Measurements from ENCODE around the gene FANCE.

FANCE gene

DNA sequence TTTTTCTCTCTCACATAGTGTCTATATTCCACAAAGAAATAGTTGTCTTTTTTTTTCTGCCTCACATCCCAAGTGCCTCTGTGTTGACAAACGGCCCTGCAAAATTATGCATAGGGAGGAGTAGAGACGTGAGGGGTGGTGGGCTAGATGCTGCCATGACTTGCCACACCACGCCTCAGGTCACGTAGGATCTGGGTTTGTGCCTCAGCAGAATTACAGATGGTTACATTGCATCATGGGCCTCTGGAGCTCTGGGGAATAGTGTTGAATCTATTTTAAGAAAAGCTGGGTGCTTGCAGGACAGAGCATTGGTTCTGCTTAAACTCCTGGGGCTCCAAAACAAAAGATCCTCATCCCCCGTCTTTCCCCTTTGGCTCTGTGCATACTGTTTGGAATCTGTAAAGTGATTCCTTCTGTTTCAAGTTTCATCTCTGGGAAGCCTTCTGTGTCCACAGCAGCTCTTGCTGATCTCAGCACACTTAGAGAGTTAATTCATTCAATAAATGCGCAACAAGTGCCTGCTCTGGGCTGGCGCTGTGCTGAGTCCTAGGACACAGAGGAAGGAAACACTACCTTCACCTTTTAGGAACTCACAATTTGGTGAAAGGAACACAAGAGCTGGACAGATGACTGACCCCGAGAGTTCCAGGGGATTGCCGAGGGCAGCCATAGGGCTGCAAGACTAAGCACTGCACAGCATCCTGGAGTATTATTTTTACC is 2.4 kb downstream of the FANCE start:
- in situ Hi-C loops (cut with MboI; ENCODE audit: low pct_unique_long_range_greater_than_20kb, low sequenced_read_pairs): no loop called here
- DNase-seq: no peak

DNA sequence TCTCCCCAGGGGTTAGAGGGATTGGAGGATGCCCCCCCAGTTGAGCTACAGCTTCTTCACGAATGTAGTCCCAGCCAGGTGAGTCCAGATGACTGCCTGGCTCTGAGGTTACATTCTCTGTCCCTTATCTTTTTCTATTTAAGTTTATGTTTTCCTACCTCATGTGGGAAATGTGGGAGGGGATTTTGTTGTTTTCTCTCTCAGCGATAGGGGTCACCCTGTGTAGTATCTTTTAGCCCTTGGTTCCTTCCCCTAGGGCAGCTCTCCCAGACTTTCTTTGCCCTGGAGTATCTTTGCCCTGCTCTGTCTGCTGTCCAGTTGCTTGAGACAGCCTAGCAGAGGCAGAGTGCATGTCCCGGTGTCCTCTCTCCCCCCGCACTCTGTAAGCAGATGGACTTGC is 5.8 kb downstream of the FANCE start:
- in situ Hi-C loops (cut with MboI; ENCODE audit: low pct_unique_long_range_greater_than_20kb, low sequenced_read_pairs): no loop called here
- DNase-seq: no peak

DNA sequence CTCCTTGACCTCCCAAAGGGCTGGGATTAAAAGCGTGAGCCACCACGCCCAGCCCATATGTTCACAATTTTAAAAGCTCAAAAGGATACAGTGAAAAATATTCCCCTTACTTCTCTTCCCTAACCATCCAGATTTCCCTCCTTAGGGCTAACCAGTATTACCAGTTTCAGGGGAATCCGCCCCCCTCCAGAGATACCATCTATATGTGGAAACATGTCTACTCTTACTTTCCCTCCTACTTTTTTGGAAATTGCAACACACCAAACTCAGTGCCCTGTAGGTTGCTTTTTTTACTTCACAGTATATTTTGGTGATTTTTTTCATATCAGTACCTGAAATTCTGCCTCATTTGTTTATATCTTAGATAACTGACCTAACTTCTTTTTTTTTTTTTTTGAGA is 9.1 kb downstream of the FANCE start:
- in situ Hi-C loops (cut with MboI; ENCODE audit: low pct_unique_long_range_greater_than_20kb, low sequenced_read_pairs): no loop called here
- DNase-seq: no peak

DNA sequence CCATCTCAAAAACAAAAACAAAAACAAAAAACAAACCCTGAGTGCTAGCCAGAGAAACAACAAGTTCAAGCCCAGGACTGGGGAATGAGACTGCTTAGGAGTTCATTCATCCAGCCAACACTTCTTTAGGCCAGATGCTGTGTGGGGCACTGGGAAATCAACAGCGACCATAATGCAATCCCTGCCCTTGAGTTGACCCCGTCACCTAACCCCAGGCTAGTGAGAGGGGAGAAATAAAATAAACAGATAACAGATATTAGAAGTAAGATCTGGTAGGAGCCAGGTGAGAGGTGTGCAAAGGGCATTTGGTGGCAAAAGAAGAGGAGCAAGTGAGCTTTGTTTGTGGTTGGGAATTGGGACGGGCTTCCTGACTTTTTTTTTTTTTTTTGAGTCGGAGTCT is 11.2 kb downstream of the FANCE start:
- DNase-seq: no peak
- in situ Hi-C loops (cut with MboI; ENCODE audit: low pct_unique_long_range_greater_than_20kb, low sequenced_read_pairs): no loop called here

DNA sequence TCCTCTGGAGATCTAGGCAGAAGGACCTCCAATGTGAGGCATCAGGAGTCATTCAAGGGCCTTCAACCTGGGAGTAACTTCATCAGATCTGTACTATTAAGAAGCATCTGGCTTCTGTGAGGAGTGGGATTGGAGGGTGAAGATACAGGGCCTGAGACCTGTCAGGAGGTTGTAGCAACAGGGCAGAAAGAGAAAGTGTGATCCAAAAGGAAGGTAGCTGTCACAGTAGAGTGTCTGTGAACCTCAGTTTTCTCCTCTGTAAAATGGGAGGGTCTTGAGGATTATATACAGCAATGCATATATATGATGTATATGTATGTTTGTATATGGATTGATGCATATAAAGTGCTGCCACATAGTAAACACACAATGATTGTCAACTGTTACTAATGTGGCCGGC is 13.5 kb downstream of the FANCE start:
- in situ Hi-C loops (cut with MboI; ENCODE audit: low pct_unique_long_range_greater_than_20kb, low sequenced_read_pairs): no loop called here
- no peak for DNase-seq

DNA sequence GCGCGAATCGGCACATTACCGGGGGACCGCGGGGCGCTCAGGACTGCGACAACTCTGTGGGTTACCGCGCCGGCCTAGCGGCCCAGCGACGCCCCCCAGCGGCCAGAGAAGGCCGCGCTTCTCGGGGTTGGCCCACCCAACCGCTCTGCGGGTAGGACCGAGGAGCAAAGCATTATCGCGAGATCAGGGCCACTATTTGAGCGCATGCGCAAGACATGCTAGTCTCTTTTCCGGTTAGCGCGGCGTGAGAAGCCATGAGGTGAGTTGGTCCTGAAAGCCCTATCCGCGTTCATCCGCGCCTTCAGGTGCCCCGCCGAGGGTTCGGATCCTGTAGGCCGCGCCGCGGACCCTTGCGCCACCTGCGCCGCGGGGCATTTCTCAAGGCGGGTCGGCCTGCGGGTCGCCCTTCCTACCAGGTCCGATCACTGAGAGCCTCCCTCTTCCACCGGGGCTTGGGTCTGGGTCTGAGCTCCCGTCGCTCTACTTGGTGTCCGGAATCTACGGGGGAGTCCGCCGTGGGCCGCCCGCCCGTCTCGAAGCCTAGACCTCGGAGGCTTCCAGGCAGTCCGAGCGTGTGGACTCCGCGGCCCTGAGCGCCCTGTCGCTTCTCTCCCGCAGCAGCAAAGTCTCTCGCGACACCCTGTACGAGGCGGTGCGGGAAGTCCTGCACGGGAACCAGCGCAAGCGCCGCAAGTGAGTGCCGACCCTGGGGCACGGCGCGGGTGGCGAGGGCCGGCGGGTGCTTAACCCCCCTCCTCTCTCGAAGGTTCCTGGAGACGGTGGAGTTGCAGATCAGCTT is 16.2 kb downstream of the FANCE start, which contains the start of gene RPL10A:
Gene RPL10A, plus strand, starts transcription at position 221 of the 799 bp plus-strand sequence. Its CDS starts 34 bp downstream, at position 255.
- in situ Hi-C loops (cut with MboI; ENCODE audit: low pct_unique_long_range_greater_than_20kb, low sequenced_read_pairs): no loop called here
- DNase-seq: peak; percentile 95

DNA sequence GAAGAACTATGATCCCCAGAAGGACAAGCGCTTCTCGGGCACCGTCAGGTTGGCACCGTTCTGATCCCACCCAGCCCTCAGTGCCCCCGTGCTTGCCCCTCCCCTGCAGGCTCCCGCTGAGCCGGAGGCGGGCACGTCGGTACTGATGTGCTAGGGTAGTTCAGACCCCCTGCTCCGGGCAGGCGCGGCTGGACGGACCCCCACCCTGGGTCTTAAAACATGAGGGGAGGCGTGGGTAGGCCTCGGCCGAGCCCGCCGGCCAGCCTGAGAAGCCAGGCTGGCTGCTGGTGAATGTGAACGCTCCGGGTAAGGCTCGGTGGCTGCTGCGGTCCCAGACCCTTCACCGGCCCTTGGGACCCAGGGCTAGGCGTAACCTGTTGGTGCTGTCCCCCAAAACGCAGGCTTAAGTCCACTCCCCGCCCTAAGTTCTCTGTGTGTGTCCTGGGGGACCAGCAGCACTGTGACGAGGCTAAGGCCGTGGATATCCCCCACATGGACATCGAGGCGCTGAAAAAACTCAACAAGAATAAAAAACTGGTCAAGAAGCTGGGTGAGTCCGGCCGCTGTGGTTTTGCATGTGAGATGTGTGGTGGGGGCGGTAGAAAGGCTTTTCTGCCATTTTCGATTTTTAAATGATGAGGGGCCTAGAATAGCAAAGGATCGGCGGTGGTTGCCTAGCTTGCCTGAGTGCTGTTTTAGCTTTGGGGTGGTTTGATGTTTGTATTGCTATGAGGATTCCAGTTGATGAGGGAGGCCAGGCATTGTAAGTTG is 17.0 kb downstream of the FANCE start:
- in situ Hi-C loops (cut with MboI; ENCODE audit: low pct_unique_long_range_greater_than_20kb, low sequenced_read_pairs): no loop called here
- no peak for DNase-seq

DNA sequence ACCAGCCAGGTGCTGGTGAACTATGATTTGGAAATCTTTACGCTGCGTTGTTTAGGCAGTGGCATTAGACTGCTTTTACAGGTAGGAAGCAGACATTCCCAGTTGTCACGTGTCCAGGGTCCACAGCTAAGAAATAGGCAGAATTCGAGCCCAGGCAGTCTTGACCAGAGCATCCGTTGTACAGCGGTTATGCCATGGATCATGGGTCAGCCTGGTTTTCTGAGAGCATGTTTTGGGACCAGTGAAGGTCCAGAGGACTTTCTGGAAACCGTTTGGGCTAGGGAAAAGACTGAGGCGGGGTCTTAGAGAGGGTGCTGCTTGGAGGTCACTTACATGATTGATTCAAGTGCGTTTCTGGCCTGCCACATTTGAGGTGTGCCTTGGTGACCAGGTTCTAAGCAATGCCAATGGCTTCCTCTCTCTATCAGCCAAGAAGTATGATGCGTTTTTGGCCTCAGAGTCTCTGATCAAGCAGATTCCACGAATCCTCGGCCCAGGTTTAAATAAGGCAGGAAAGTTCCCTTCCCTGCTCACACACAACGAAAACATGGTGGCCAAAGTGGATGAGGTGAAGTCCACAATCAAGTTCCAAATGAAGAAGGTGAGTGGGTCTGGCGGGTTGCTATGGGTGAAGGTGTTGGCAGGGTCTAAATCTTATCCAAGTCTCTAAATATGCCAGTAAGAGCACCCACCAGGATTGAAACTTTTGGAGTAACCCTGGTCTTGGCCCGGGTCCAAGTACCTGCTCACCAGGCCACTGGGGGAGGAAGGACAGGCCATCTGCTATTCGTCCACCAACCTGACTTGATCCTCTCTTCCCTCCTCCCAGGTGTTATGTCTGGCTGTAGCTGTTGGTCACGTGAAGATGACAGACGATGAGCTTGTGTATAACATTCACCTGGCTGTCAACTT is 17.9 kb downstream of the FANCE start:
- in situ Hi-C loops (cut with MboI; ENCODE audit: low pct_unique_long_range_greater_than_20kb, low sequenced_read_pairs): no loop called here

DNA sequence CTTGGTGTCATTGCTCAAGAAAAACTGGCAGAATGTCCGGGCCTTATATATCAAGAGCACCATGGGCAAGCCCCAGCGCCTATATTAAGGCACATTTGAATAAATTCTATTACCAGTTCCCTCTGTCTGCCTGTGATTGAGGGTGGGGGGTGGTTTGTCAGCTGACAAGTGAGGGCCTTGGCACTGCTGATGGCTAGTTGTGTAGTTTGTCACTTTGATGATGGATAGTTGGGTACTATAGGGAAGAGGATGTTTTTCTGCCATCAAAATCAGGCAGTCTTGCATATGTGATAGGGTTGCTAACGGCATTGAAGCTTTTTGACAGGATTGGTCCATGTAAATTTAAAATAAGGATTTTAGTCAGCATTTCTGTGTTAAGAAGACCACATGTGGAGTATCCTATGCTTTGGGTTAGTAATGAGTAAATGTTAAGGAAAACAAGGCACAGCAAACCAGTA is 18.6 kb downstream of the FANCE start:
- in situ Hi-C loops (cut with MboI; ENCODE audit: low pct_unique_long_range_greater_than_20kb, low sequenced_read_pairs): no loop called here
- DNase-seq: no peak

More for the DNA sequence above, 17.9 kb downstream of the FANCE start:
- DNase-seq: no peak

DNA sequence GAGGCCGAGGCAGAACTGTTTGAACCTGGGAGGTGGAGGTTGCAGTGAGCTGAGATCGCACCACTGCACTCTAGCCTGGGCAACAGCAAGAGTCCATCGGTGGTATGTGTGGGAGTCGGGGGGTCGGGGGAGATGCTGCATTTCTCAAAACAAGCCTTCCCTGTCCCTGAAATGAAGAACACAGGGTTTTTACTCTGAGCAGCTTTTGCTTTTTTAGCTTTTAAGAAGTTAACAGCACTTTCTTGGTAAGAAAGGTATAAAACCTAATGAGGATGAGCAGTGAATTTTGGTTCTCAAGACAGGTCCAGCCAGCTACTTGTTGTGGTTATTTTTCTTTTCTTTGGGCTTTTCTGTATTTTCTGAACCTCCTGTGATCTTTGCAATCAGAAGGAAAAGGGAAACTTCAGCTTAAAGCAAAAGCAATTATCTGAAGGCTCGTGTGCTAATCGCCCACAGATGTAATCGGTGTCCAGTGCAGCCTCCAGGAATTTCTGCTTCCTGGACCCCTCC is 19.8 kb downstream of the FANCE start:
- DNase-seq: no peak
- in situ Hi-C loops (cut with MboI; ENCODE audit: low pct_unique_long_range_greater_than_20kb, low sequenced_read_pairs): no loop called here

DNA sequence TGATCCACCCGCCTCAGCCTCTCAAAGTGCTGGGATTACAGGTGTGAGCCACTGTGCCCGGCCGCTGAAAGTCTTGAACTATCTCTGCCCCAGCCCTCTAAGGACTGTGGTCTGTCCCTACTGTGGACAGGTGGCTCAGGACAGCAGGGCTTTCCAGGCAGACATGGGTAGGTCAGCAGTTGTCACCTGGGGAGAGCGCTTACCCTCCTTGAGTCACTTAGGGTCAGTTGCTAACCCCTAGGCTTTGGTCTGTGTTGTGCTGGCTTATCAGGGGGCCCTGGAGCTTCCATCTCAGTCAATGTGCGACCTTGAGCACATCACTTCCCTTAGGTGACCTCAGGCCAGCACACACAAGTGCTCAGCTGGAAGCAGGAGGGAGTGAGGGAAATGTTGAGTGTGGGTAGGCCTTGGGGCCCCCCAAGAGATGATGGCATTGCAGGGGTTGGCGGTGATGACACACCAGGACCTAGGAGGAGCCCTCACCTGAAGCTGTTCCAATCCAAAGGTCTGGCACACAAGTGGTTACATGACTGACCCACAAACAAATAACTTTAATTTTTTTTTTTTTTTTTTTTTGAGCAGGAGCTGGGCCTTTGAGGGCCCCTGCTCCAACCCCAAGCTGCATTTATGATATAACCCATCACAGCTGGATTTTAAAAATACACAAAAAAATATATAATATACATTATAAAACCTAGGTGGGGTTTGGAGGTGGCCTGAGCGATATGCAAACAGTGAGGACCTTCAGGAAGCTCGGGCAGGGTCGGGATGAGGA is 21.1 kb downstream of the FANCE start:
- DNase-seq: no peak
- in situ Hi-C loops (cut with MboI; ENCODE audit: low pct_unique_long_range_greater_than_20kb, low sequenced_read_pairs): no loop called here

DNA sequence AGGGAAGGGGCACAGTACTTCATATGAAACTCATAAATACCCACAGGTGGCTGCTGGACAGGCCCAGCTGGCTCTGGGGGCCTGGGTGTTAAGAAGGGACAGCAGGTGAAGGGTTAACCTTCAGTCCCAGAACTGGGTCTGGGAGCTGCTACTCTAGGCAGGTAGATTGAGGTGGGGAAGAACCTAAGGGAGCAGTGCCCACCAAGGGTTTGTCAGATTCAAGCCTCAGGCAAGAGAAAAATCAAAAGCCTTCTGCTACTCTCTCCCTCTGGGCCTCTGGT is 21.7 kb downstream of the FANCE start:
- DNase-seq: peak; percentile 38
- in situ Hi-C loops (cut with MboI; ENCODE audit: low pct_unique_long_range_greater_than_20kb, low sequenced_read_pairs): no loop called here

DNA sequence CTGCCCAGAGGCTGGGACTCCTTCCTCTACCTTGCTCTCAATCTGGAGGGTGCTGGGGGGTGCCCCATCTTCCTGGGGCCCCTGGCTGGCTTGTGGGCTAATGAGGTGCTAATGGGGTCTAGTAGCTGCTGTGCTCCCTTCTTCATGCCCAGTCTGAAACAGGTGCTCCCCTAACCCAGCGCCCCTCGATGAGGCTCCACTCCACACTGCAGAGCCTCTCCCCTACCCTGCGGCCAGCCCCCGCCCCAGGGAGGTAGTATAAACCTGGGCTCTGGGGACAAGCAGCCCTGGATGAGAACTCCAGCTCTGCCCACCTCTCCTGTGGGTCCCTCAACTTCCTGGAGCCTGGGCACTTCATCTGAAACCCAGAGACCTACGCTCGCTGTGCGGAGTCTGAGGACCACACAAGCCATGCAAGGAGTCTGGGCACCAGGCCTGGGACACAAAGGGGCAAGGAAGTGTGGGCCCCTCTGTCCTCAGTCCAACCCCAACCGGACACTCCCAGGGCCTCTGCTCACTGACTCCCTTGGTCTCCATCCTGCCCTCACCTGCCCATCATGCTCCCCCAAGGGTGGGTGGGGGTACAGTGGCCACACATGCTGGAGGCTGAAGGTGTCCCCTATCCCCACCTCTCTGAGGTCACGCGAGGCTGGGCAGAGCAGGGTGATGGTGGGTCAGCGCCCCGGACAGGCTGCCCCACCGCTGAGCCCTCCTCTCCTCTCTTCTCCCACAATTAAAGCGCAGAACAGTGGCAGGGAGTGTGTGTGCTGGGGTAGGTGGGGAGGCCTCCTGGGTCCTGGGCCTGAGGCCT is 22.2 kb downstream of the FANCE start:
- in situ Hi-C loops (cut with MboI; ENCODE audit: low pct_unique_long_range_greater_than_20kb, low sequenced_read_pairs): no loop called here
- DNase-seq: no peak

DNA sequence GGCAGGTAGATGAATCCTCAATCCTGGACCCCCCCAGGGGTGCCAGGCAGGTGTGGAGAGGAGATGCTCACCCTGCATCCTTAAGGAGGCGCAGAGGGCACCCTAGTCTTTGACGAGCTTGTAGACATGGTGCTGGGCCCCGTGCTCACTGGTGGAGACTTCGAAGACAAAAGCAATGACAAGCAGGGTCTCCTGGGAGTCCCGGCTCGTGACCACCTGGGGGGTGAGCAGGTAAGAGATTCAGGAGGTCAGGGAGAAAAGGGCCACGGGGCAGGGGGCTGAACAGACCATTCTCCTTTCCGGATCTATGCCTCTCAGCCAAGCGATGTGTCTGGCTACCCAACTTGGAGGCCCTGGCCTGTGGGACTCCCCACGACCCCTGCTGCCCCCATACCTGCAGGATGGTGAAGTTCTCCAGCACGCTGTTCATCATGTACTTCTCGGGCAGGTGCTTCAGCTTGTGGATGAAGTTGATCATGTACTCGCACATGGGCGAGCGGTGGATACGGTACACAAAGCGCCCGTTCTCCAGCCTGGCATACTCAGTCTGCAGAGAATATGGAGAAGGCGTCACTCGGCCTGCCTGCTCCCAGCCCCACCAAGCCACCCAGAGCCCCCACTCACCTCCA is 22.9 kb downstream of the FANCE start:
- DNase-seq: no peak
- in situ Hi-C loops (cut with MboI; ENCODE audit: low pct_unique_long_range_greater_than_20kb, low sequenced_read_pairs): no loop called here

DNA sequence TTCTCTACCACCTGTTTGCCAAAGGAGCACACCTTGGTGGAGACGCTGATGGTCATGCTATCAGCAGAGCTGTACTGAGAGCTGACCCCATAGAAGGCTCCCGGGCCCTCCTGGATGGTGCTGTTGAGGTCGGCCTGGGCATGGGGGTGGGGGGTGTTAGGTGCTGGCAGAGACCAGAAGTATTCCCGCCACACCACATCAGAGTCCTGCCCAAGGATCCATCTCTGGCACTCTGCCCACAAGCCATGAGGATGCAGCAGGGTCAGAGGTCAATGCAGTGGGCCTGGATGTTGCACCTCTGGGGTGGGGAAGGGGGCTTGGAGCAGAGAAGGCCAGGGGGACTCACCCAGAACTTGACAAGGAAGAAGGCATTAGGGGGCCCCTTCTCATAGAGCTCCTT is 23.4 kb downstream of the FANCE start:
- in situ Hi-C loops (cut with MboI; ENCODE audit: low pct_unique_long_range_greater_than_20kb, low sequenced_read_pairs): no loop called here
- DNase-seq: no peak

DNA sequence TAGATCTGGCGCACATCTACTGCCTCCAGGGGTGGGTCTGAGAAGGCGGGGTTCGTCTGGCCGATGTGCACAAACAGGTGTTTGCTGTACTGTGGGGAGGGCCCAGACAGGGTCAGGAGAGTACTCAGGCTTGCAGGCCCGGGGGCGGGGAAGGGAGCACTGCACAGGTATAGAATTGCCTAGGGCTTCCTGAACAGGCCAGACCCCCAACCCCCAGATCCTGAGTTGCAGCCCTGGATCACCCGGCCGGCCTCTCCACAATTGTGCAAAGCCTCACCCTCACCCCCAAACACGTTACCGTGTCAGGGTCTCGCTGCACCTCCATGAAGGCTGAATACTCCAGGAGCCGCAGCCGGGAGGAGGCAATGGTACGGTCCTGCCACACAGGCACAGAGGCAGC is 23.9 kb downstream of the FANCE start:
- no peak for DNase-seq
- in situ Hi-C loops (cut with MboI; ENCODE audit: low pct_unique_long_range_greater_than_20kb, low sequenced_read_pairs): no loop called here

DNA sequence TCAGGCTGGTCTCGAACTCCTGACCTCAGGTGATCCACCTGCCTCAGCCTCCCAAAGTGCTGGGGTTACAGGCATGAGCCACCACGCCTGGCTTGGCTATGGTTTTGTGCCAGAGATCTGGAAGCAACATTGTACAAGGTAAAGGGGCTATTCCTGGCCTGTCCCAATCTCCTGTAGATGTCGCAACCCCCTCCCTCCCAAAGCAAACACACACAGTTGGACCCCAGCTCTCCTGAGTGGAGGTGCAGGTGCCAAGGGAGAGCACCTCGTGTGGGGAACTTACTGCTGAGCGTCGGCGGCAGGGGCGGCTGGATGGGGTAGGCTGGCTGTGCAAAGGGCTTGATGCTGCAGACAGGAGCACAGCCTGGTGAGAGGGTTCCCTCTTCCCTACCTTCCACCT is 24.9 kb downstream of the FANCE start:
- no peak for DNase-seq
- in situ Hi-C loops (cut with MboI; ENCODE audit: low pct_unique_long_range_greater_than_20kb, low sequenced_read_pairs): no loop called here

All from KBM-7 (cell line).